ENCODE data around the gene ADAM23. TPM values are rescaled to one million over a fixed set of nuclear protein-coding genes. Genes with fewer than 3 reads are reported as not detected.

The ADAM23 gene
- total RNA-seq, 2 donors from 2014 or later: 4.5 to 6.4 TPM

DNA sequence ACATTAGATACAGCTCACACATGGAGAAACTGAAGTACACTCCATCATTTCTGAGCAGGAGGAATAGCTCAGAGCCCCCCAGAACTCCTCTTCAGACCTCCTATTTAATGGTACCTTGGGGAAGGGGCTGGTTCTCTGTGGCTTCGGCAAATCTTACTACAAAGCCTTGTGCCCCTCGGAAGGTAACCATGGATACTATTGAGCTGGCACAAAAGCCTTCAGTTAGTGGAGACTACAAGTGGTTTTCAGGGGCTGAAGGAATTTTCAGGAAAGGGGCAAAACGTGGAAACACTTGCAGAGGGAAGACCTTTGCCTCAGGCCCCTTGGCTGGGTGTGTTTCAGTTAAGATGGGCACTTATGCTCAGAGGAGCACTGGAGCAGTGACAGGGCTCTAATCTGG lies 197.9 kb downstream of the ADAM23 start:
- H3K36me3 ChIP-seq: no peaks in the 10 kb centered on the region
- H3K4me3 ChIP-seq: no peak overlapping the region
- H3K27me3 ChIP-seq (replicated peaks; ENCODE audit: insufficient read depth): no peaks in the 10 kb centered on the region
- DNase-seq (ENCODE audit: low spot score) (no peak), ATAC-seq (ENCODE audit: insufficient number of reproducible peaks, low FRiP score, low read depth) (no peak)
- no peak for TF ChIP-seq CTCF (IDR thresholded peaks at IDR 0.05)
- no peaks in the 10 kb centered on the region for H3K4me1 ChIP-seq (ENCODE audit: control insufficient read depth in 1 of 2, low read depth in 2 of 2)
- no peaks in the 10 kb centered on the region for H3K9me3 ChIP-seq
- H3K27ac ChIP-seq: no peak overlapping the region

DNA sequence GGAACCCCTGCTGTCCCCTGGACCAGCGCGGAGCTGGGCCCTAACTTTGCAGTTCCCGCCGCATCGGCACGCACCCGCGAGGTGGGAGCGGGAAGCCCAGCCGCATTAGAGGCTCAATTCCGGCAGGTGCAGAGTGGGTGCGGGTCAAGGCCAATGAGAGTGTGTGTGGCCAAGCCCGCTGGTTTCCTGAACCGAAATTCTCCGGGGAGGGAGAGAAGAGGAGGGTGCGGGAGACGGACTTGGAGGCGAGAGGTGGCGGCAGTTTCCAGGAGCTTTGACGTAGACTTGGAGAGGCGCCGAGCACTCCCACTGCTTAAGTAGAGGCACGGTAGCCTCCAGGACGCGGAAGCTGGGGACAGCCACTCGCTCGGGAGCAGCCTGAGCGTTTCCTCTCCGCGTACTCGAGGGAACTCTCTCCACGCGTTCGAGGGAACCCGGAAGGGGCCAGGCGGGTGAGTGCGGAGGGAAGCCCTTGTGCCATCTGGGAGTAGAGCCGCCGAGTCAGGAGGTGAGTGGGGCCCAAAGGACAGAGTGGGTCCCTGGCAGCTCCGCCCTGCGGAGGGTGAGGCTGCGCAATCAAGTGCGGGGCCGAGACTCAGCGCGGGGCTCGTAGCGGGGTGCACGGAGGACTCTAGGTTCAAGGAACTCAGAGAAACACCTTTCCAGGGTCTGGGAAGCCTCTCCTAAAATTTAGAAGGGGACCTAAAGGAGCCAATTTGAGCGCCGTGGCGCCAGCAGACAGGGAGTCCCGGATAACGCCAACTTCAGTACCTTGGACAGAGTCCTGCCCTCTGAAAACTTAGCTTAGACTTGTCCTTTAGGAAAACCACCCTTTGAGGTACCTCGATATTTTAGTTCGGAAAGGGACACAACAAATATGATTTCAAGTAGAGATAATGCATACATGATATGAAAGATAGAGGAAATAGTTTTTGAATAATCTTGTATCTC lies 199.0 kb downstream of the ADAM23 start, which contains the start of gene FAM237A:
TSS of gene FAM237A (plus strand) at position 413 of the 951 bp plus-strand sequence. CDS start 1,750 bp downstream, outside the sequence.
- H3K4me1 ChIP-seq (ENCODE audit: control insufficient read depth in 1 of 2, low read depth in 2 of 2): no peaks in the 10 kb centered on the region
- ATAC-seq (ENCODE audit: insufficient number of reproducible peaks, low FRiP score, low read depth): no peak

DNA sequence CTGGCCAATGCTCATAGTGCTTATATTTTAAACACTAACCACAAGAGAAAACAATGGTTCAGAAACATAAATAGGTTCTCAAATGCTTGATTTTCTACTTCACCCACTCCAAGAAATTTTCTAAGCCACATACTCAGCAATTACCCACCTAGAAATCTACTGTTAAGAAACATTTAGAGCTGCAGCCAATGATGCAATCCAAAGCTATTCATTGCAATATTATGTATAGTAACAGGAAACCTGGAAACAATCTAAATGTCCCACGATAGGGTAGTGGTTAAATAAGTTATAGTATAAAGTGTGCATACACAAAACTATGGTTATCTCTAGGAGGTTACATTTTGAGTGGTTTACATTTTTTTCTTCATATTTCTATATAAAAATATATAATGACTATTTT lies 204.7 kb downstream of the ADAM23 start:
- no peak for DNase-seq (ENCODE audit: low spot score)
- TF ChIP-seq CTCF (IDR thresholded peaks at IDR 0.05): no peak
- Histone ChIP-seq H3K27ac (no peak overlapping the region), H3K4me1 (ENCODE audit: control insufficient read depth in 1 of 2, low read depth in 2 of 2) (no peaks in the 10 kb centered on the region), H3K9me3 (no peaks in the 10 kb centered on the region), H3K27me3 (replicated peaks; ENCODE audit: insufficient read depth) (no peaks in the 10 kb centered on the region), H3K36me3 (no peaks in the 10 kb centered on the region), H3K4me3 (no peak overlapping the region)
- no peak for ATAC-seq (ENCODE audit: insufficient number of reproducible peaks, low FRiP score, low read depth)

More for the DNA sequence above, 199.0 kb downstream of the ADAM23 start, which contains the start of gene FAM237A:
- no peaks in the 10 kb centered on the region for H3K27me3 ChIP-seq (replicated peaks; ENCODE audit: insufficient read depth)
- H3K9me3 ChIP-seq: no peaks in the 10 kb centered on the region
- no peak within 1 kb of the TSS for H3K27ac ChIP-seq
- H3K4me3 ChIP-seq: no peak within 1 kb of the TSS
- H3K36me3 ChIP-seq: no peaks in the 10 kb centered on the region
- no peak for DNase-seq (ENCODE audit: low spot score)
- TF ChIP-seq CTCF (IDR thresholded peaks at IDR 0.05): no peak

- ATAC-seq (ENCODE audit: insufficient number of reproducible peaks, low FRiP score, low read depth) (no peak), DNase-seq (ENCODE audit: low spot score) (no peak)
- no peak for TF ChIP-seq CTCF (IDR thresholded peaks at IDR 0.05)
- H3K4me1 ChIP-seq (ENCODE audit: control insufficient read depth in 1 of 2, low read depth in 2 of 2): no peaks in the 10 kb centered on the region
- no peaks in the 10 kb centered on the region for H3K27me3 ChIP-seq (replicated peaks; ENCODE audit: insufficient read depth)
- no peaks in the 10 kb centered on the region for H3K9me3 ChIP-seq
- H3K36me3 ChIP-seq: no peaks in the 10 kb centered on the region
- no peak overlapping the region for H3K27ac ChIP-seq
- no peak overlapping the region for H3K4me3 ChIP-seq
Measured at GRCh38 chr2:206657087-206657486, 213.8 kb downstream of the ADAM23 start.

GRCh38 chr2:206665251-206665650 lies 221.9 kb downstream of the ADAM23 start:
- no peaks in the 10 kb centered on the region for H3K36me3 ChIP-seq
- DNase-seq (ENCODE audit: low spot score): no peak
- no peak overlapping the region for H3K4me3 ChIP-seq
- no peak overlapping the region for H3K27ac ChIP-seq
- H3K4me1 ChIP-seq (ENCODE audit: control insufficient read depth in 1 of 2, low read depth in 2 of 2): no peaks in the 10 kb centered on the region
- no peaks in the 10 kb centered on the region for H3K27me3 ChIP-seq (replicated peaks; ENCODE audit: insufficient read depth)
- no peak for TF ChIP-seq CTCF (IDR thresholded peaks at IDR 0.05)
- no peaks in the 10 kb centered on the region for H3K9me3 ChIP-seq
- no peak for ATAC-seq (ENCODE audit: insufficient number of reproducible peaks, low FRiP score, low read depth)

Other genes starting within 250 kb of the ADAM23 start
- gene ZDBF2, start 168.9 kb upstream of the ADAM23 start, total RNA-seq: 10 to 100 TPM; 12.7 to 18.3 TPM
- gene FAM237A, start 199.0 kb downstream of the ADAM23 start, total RNA-seq: not detected

All from thoracic aorta (tissue), 2 donors.